MM.1S (cell line): ENCODE data around the gene BPIFB1.

ENCODE experiments used
- DNase-seq: peaks from one replicate; pipeline ENCODE4 v3.0.0-alpha.2; 2015
- H2AFZ ChIP-seq: fragments of 300-600 bp; sonication (generic); 2 replicates; pipeline ENCODE4 v1.6.0; 2016; ENCODE audit warnings: antibody characterized with exemption, low read length
- H3F3A ChIP-seq: fragments of 300-600 bp; sonication (generic); 2 replicates; pipeline ENCODE4 v1.6.1; 2016; ENCODE audit warnings: mild to moderate bottlenecking, antibody characterized with exemption, low read length, moderate library complexity, mixed read lengths; ENCODE audit not compliant: insufficient read depth
- H3K27ac ChIP-seq: fragments of 300-600 bp; sonication (generic); 2 replicates; pipeline ENCODE4 v1.5.1; 2016; ENCODE audit warnings: mild to moderate bottlenecking, low read length
- H3K27me3 ChIP-seq: fragments of 300-600 bp; sonication (generic); replicated peaks from 2 replicates; pipeline ENCODE4 v1.6.0; 2016; ENCODE audit warnings: low read length; ENCODE audit not compliant: insufficient read depth
- H3K36me3 ChIP-seq: fragments of 300-600 bp; sonication (generic); replicated peaks from 2 replicates; pipeline ENCODE4 v1.6.1; 2016; ENCODE audit warnings: mild to moderate bottlenecking, low read length, mixed read lengths; ENCODE audit not compliant: insufficient read depth
- H3K4me1 ChIP-seq: fragments of 300-600 bp; sonication (generic); 2 replicates; pipeline ENCODE4 v1.6.1; 2016; ENCODE audit warnings: low read length, mixed read lengths
- H3K4me2 ChIP-seq: fragments of 300-600 bp; sonication (generic); 2 replicates; pipeline ENCODE4 v1.6.0; 2016; ENCODE audit warnings: low read depth, low read length
- H3K4me3 ChIP-seq: fragments of 300-600 bp; sonication (generic); 2 replicates; pipeline ENCODE4 v1.5.1; 2016; ENCODE audit warnings: low read length, mixed read lengths
- H3K79me2 ChIP-seq: fragments of 300-600 bp; sonication (generic); 2 replicates; pipeline ENCODE4 v1.6.1; 2016; ENCODE audit warnings: mixed run types, low read length, mixed read lengths
- H3K9ac ChIP-seq: fragments of 300-600 bp; sonication (generic); 2 replicates; pipeline ENCODE4 v1.6.1; 2016; ENCODE audit warnings: low read length, mixed read lengths
- H3K9me2 ChIP-seq: fragments of 300-600 bp; sonication (generic); replicated peaks from 2 replicates; pipeline ENCODE4 v1.6.1; 2016; ENCODE audit warnings: mild to moderate bottlenecking, low read length, mixed read lengths; ENCODE audit not compliant: insufficient read depth
- H3K9me3 ChIP-seq: fragments of 300-600 bp; sonication (generic); replicated peaks from 2 replicates; pipeline ENCODE4 v1.6.1; 2016; ENCODE audit warnings: mild to moderate bottlenecking, low read length, mixed read lengths; ENCODE audit not compliant: insufficient read depth
- H4K20me1 ChIP-seq: fragments of 300-600 bp; sonication (generic); 2 replicates; pipeline ENCODE4 v1.6.1; 2016; ENCODE audit warnings: mild to moderate bottlenecking, low read length, moderate library complexity, mixed read lengths; ENCODE audit not compliant: insufficient read depth
- EZH2 ChIP-seq: fragments of 300-600 bp; sonication (generic); optimal IDR thresholded peaks from 2 replicates; pipeline ENCODE3; 2017; ENCODE audit warnings: low read depth, mild to moderate bottlenecking, antibody characterized with exemption, low read length, mixed read lengths
- EZH2phosphoT487 ChIP-seq: fragments of 300-600 bp; sonication (generic); IDR thresholded peaks from 2 replicates; pipeline ENCODE4 v1.6.1; 2018; ENCODE audit warnings: antibody characterized with exemption, low read length
- TF ChIP-seq, protein P1 (sequence below): fragments of 300-600 bp; sonication (generic); IDR thresholded peaks from 2 replicates; pipeline ENCODE4 v1.5.1; 2016; ENCODE audit warnings: antibody characterized with exemption, low read length, mixed read lengths

BPIFB1 gene

DNA sequence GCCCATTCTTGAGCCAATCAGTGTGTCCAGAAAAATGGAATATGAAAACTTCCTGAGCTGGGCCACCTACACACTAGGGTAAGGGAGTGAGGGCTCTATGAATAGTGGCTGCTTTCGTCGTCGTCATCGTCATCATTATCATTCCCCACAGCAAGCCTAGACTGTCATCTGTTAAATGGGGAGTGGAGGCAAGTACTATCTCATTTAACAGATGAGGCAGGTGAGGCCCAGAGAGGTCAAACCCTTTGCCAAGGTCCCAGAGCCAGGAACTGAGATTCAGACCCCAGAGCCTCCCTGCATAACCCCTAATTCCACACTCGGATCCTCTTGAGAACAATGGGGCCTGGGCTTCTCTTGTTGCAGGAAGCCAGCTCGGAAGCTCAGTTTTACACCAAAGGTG, 20.6 kb downstream of the BPIFB1 start:
- Histone ChIP-seq H3F3A (no peaks in the 10 kb centered on the region), H3K4me2 (no peak overlapping the region), H3K9me3 (no peaks in the 10 kb centered on the region), H3K9me2 (no peaks in the 10 kb centered on the region), H3K4me1 (no peaks in the 10 kb centered on the region), H4K20me1 (no peaks in the 10 kb centered on the region), H3K79me2 (no peaks in the 10 kb centered on the region), H3K27me3 (peaks cover 48% of the 10 kb centered on the region), H2AFZ (no peak overlapping the region), H3K9ac (no peak overlapping the region), H3K27ac (no peak overlapping the region), H3K36me3 (no peaks in the 10 kb centered on the region), H3K4me3 (no peak overlapping the region)
- no peak for DNase-seq
- TF ChIP-seq, protein P1, sequence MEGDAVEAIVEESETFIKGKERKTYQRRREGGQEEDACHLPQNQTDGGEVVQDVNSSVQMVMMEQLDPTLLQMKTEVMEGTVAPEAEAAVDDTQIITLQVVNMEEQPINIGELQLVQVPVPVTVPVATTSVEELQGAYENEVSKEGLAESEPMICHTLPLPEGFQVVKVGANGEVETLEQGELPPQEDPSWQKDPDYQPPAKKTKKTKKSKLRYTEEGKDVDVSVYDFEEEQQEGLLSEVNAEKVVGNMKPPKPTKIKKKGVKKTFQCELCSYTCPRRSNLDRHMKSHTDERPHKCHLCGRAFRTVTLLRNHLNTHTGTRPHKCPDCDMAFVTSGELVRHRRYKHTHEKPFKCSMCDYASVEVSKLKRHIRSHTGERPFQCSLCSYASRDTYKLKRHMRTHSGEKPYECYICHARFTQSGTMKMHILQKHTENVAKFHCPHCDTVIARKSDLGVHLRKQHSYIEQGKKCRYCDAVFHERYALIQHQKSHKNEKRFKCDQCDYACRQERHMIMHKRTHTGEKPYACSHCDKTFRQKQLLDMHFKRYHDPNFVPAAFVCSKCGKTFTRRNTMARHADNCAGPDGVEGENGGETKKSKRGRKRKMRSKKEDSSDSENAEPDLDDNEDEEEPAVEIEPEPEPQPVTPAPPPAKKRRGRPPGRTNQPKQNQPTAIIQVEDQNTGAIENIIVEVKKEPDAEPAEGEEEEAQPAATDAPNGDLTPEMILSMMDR, result no peak
- TF ChIP-seq EZH2, result no peak
- no peak for TF ChIP-seq EZH2phosphoT487

GRCh38 chr20:33304046-33304445, 21.0 kb downstream of the BPIFB1 start:
- Histone ChIP-seq H3K4me1 (no peaks in the 10 kb centered on the region), H3K79me2 (no peaks in the 10 kb centered on the region), H3K36me3 (no peaks in the 10 kb centered on the region), H3F3A (no peaks in the 10 kb centered on the region), H4K20me1 (no peaks in the 10 kb centered on the region), H3K9ac (no peak overlapping the region), H3K27me3 (peaks cover 44% of the 10 kb centered on the region), H3K27ac (no peak overlapping the region), H3K4me2 (no peak overlapping the region), H3K4me3 (no peak overlapping the region), H3K9me3 (no peaks in the 10 kb centered on the region), H2AFZ (no peak overlapping the region), H3K9me2 (no peaks in the 10 kb centered on the region)
- TF ChIP-seq, protein P1, result no peak
- no peak for DNase-seq

GRCh38 chr20:33305589-33306057, 22.6 kb downstream of the BPIFB1 start:
- H4K20me1 ChIP-seq, result no peaks in the 10 kb centered on the region
- no peak overlapping the region for H3K9ac ChIP-seq
- no peak for DNase-seq
- H3K27me3 ChIP-seq, result peaks cover 44% of the 10 kb centered on the region
- H3K4me2 ChIP-seq, result no peak overlapping the region
- no peak overlapping the region for H3K27ac ChIP-seq
- H3K36me3 ChIP-seq, result no peaks in the 10 kb centered on the region
- TF ChIP-seq EZH2, result no peak
- no peak for TF ChIP-seq EZH2phosphoT487
- TF ChIP-seq, protein P1, result no peak
- H3K9me3 ChIP-seq, result no peaks in the 10 kb centered on the region
- H3K9me2 ChIP-seq, result no peaks in the 10 kb centered on the region
- no peak overlapping the region for H2AFZ ChIP-seq
- no peak overlapping the region for H3K4me3 ChIP-seq
- no peaks in the 10 kb centered on the region for H3K79me2 ChIP-seq
- no peaks in the 10 kb centered on the region for H3F3A ChIP-seq
- no peaks in the 10 kb centered on the region for H3K4me1 ChIP-seq
